HG03378 (cell line): ENCODE data around the gene EPSTI1.

Source experiments
- ATAC-seq: cut with Tn5 transposase; IDR thresholded peaks from one replicate; pipeline ENCODE4 v1.9.1; 2021; ENCODE audit warnings: mild to moderate bottlenecking, moderate library complexity; ENCODE audit not compliant: unreplicated experiment

EPSTI1 gene

DNA sequence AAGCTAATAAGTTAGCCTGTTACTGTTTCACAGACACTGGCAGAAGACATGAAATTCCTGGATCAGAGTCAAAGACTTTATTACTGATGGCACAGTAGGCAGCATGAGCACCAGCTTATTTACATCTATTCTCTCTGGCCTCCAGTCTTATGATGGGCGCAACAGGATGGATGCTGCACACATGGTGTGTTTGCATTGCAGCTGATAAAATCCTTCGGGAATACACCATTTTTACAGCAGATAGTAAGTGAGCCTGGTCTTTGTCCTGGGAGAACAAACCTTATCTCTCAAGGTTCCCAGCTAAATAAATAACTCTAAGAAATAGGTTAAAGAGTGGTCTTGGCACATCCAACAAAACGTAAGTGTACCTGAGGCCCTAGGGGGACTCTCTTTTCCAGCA is 16.0 kb downstream of the EPSTI1 start:
- ATAC-seq = no peak

DNA sequence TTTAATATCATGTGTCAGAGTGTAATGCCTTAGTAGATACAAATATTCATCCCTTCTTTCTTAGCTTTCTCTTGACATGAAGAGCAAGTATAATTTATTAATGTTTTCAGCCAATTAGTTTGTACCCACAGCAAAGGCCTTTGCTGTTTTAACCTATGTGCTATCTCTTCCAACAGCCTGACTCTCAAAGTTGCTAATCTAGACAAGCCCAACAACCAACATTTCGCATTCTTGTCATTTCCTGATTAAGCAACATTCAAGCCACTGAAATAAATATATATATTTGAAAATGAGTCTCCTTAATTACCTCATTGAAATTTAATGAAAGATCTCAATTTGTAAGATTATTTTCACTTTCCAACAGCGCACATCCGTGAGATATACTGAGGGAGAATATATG is 18.5 kb downstream of the EPSTI1 start:
- ATAC-seq = no peak

DNA sequence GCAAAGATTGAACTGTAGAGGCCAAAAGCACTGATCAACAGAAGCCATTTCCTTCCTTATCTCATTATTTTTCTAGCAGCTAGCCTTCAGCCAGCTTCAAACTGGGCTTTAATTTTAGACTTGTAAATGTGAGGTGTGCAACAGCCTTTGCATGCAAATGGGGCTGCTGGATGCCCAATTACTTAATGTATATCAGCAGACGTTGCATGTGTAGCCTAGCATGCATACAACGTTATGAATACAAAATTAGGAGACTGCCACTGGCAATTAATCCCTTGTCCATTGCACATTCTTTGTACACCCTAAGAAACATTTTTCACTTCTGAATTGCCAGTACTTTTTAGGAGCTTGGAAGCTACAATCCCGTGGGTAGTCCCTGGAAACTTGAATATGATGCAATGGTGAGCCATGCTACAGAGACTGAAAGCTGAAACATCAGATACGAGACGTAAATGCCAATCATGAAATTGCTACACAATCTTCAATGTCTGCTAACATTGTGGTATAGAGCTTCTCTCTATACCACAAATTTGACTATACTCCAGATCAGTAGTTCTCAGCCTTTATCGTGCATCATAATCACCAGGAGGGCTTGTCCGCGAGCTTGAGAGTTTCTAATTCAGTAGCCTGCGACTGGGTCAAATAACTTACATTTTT is 20.2 kb downstream of the EPSTI1 start:
- ATAC-seq = no peak

DNA sequence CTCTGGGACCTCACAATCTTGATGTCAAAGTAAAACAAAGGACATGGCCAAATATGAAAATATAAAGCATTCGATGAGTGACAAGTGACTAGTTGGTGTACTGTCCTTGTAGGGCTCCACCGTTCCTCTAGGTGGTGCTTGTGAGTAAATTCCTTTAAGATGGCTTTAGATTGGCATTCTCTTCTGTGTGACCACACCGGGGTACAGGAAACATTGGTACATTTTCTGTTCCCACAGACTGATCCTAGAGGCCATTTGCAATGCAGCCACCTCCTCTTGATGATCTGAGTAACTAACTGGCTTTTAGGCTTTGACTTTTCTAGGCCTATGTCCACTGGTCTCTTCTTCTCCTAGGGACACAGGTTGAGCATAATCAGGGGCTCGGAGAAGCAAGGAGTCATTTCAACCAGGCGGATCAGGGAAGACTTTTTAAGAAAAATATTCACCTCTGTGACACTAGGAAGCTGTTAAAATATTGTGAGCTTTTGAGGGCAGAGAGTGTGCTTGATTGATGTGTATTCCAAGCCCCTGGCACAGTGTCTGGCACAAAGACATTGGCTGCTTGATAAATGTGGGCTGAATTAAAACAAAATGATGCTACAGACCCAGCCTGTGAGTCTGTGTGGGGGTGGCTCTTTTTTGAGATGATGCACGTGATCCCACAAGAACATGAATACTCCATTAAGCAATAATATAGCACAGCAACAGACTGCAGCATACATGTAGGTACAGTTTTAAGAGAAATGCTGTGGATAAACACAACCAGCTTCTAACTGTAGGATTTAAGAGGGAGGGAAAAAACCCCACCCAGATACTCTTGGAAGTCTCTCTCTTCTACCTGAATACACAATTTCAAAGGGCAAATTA is 21.0 kb downstream of the EPSTI1 start:
- peak; percentile 70 for ATAC-seq

DNA sequence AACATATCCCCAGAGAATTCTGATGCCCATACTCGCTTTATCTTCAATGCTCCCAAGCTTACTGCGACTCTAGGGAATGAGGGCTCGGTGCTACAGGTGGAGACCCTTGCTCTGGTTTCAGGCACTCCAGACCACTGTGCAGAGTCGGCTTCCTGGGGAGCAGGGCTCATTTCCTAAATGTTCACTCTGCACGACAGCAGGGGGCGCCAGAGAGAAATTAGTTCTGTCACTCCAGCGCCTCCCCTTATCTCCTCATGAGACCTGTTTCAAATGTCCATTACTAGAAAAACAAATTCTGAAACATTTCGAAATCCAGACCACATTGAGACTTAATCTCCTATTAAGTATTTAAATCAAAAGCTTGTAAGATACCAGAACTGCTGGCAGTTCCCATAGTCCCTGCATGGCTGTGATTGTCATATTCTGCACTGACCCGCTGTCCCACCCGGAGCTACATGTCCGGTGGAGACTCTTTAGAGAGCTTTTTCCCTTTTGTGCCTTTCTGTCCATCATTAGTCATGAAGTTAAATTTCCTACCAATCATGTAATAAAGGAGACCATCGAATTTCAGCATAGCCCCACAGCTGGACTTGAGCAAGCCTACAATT is 22.4 kb downstream of the EPSTI1 start:
- peak; percentile 43 for ATAC-seq

DNA sequence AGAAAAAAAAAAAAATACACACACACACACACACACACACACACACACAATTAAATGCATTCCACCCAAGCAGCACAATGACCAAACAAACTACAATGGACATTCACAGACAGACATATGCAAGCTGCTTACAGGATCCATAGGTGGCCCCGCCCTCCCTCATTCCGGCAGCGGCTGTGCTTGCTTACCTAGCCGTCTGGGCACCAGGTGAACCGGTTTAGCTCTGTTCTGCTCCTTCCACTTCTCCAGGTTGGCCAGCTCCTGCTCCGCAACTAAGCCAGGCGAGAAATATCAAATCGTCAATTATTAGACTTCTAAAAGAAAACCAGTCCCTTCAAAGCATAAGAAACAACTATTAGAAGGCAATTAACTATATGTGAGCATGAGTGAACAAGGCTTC is 23.1 kb downstream of the EPSTI1 start:
- ATAC-seq = no peak

DNA sequence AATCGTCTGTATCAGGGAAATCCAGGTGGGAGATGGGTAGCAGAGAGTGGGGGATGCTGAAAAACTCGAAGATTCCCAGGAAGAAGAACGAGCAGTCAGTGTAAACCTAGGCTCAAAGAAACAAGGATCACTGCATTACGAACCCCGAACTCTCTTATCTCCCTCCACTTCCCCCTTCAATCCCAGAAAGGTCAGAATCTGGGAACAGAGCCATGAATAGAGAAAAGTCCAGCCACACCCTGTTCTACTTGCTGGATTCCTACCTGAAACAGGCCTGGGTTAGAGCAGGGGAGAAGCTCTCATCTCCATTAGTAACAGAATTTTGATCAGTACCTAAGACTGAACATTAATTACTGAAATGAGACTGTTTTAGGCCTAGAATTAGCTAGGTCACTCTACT is 24.4 kb downstream of the EPSTI1 start:
- ATAC-seq = no peak

DNA sequence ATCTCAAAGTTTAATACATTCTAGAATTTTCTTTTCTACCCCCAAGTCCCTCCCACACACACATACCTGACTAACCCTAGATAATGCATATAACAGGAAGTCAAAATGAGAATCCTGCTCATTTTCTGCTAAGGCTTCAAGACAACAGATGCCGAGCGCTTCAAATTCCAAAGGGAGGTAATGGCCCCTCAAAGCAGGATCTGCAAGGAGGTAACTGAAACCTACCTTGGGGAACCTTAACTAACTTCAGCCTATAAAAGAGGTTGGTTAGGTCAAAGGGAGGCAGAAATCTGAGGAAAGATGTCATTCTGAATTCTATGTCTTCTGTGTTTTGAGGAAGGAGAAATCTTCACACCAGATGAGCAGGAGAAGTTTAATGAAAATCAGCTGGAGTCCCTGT is 26.8 kb downstream of the EPSTI1 start:
- no peak for ATAC-seq

DNA sequence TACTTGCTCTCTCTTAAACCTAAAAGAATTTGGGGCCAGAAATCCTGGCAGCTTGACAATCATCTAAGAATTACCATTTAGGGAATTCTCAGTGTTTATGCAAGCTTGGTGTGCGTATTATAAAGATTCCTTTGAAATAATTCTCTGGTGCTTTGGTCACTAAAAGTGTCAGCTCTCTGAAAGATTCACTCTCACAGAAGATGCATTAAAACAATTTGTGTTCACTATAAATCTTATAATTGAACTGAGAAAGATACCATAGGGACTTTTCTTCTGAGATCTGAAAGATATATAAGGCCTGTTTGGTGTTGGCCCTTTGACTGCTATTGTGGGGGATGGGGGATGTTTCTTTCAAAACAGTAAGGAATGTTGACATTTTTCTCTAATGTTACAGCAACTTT is 27.3 kb downstream of the EPSTI1 start:
- no peak for ATAC-seq

DNA sequence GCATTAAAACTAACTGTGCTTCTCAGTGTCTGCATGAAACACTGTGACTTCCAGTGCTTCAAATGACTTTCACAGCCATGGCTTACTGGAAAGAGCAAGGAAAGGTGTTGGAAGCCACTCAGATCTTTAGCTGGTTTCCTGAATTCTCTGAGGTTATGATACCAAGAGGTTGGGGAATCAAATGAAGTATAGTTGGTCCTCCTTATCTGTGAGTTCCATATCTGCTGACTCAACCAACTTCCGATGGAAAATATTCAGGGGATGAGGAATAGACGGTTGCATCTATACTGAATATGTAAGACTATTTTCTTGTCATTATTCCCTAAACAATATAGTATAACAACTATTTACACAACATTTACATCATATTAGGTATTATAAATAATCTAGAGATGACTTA is 32.4 kb downstream of the EPSTI1 start:
- ATAC-seq = no peak

DNA sequence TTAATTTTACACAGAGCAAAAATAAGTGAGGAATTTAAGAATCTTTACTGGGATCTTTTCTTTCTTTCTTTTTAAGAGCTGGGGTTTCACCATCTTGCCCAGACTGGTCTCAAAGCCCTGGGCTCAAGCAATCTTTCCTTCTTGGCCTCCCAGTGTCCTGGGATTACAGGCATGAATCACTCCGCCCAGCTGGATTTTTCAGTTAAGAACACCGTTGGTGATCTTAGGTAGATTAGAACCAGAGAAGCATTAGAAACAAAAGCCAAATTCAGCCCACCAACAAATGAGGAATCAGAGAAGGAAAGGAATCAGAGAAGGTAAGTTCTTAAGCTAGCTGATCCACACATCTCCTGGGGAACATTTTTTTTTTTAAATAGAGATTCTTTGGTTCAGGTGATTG is 34.2 kb downstream of the EPSTI1 start:
- ATAC-seq = no peak

DNA sequence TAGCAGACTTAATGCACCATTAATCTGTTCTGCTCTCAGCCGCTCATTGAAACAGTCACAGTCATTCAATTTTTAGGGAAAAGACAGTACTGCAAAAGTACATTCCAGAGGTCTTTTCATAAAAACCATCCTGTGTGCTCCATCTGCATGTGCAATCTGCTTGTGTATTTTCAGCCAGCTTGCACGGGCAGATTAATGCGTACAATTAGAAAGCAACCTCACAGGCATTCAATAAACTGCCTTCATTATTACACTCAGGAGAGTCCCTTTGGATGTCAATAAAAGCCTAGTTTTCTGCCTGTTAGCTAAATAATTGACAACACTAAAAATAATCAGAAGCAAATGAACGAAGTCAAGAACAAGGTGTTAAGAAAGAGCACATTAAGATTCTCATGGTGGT is 41.9 kb downstream of the EPSTI1 start:
- ATAC-seq = no peak

DNA sequence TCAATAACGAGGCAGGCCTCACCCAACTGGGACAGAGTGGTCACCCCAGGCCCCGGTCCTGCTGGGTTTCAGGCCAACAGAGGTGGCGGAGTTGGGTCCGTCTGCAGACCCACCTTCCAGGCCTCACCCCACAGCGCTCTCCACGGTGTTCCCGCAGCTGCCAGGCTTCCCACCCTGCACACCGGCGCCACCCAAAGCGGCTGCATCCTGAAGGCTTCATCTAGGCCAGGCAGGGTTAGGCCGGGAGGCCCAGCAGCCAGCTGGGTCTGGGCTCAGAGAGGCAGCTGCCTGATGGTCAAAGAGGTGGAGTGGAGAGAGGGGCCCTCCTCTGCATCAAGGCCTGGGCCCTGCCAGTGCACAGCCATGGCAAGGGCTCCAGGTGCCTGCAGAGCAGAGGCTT is 44.1 kb downstream of the EPSTI1 start:
- no peak for ATAC-seq

DNA sequence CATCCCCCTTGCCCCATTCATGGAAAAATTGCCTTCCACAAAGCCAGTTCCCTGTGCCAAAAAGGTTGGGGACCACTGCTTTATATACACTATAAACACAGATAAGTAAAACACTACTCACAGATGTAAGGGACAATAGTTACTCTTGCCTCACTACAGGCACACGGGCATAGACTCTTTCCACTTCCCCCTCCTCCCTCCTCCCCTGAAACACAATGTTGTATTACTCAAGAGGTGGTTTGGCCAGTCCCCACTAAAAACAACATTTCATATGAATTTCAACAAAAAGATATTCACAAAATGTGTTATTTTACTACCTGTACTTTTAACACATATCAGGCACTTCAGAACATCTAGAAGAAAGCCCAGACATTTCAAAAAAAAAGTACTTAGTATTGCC is 45.1 kb downstream of the EPSTI1 start:
- ATAC-seq = no peak

DNA sequence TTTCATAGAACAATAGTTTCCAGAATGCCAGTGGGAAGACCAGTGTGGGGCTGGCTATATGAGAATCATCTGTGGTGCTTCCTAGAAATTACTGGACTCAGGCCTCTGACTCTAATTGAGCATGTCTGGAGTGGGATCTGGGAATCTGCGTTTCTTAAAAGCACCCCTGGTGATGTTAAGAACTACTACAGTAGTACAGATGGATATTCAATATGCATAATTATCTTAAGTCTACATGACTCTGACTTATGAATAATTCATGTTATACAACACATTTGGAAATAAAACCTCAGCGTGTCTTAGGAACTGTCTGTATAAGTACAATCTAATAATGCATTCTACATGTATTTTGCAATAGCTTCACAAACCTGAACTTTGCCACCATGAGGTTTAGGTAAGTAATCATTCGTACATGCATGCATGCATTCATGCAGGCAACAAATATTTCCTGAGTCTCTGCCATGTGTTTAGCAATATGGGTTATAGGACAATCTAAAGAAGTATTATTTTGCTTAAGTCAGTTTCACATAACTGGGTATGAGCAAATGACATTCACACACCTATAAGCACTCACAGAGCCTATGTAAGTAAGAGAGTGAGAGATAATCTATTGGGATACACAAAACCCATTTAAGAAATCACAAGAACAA is 62.0 kb downstream of the EPSTI1 start:
- ATAC-seq = no peak

DNA sequence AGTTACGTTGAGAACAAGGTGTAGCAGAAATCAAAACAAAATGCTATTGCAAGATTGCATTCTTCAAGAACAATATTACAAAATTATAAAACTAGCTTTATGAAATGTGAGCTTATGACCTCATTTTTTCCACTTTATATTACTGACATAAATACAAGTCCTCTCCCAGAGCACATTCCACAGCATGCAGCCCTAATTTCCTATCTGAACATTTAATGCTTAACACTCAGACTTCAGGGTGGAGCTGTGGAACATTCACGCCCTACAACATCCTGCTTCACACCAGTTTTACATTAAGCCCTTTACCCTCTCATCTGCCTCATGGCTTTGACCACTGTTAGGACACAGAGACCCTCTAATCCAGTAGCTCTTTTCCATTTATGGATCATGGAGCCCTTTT is 65.5 kb downstream of the EPSTI1 start:
- ATAC-seq = no peak

DNA sequence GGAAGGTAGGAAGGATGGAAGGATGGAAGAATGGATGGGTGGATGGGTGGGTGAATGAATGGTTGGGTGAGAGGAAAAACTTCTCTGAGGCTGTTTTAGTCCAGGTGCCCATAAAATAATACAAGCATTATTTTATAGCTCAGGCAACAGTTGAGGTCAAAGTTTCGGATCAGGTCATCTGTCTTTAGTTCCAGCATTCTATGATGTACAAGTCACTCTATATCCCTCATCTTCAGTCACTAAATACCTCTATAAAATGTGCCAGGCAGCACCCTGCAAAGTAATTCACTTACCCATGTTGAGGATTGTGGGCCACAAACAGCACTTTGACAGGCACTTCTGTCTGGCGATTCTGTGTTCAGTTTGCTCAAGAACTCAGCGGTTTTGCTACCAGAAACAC is 66.0 kb downstream of the EPSTI1 start:
- ATAC-seq = no peak

DNA sequence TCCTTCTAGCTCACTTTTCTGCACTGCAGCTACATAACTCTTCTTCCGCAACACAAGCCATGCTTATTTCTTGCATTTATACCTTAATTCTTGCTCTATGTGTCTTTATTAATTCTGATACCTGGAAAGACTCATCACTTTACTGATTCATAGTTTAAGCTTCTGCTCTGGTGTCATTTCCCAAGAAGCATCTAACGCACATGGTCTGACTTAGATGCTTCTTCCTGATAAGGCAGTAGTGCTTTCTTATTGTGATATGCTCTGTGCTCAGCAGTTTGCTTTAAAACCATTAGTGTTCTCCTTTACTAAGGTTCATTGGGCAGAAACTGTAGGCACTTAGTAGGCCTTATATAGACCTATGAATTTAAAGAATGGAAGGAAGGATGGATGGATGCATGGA is 66.4 kb downstream of the EPSTI1 start:
- ATAC-seq = no peak

DNA sequence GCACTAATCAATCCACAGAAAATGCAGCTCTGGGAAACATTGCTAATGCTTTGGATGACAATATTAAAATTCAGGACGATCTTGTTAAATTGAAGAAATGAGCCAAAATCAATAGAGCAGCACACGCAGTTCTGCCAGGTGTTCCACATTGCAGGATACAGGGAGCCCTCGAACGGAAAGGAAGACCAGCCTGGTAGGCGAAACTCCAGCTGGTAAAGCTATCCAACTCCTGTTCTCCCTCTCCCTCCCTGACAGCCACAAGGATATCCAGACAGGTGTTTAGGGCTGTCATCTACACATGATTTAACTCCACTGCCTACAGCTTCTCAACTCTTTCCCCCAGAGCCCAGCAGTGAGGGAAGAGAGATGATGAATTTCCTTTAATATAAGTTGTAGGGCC is 67.7 kb downstream of the EPSTI1 start:
- ATAC-seq = no peak

DNA sequence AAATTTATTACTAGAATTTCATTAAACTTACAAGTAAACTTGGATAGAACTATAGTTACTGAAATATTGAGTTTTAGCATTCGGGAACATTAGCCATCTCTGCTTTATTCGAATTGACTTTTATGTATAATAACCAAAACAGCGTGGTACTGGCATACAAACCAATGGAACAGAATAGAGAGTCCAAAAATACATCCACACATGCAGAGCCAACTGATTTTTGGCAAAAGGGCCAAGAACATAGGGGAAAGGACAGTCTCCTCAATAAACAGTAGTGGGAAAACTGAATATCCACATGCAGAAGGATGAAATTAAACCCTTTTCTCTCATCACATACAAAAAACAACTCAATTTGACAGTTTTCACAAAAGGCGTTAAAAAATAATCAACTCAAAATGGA is 84.3 kb downstream of the EPSTI1 start:
- ATAC-seq = no peak

DNA sequence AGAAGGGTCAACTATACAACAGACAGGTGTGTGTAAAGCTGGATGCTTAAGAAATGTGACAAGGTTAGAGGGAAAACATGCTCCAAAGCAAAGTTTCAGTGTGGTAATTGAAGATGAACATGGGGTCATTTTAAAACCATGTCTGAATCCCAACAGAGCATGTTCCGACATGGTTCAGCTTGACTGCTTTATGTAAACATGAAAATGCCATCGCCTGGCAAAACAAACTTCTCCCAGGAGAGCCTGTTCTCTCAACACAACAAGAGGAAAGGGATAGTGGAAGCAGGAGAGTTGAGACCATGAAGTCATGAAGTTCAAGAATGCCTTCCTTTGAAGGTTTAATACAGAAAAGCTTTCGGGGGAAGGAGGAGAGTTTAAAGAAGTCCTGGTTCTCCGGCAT is 85.8 kb downstream of the EPSTI1 start:
- no peak for ATAC-seq

DNA sequence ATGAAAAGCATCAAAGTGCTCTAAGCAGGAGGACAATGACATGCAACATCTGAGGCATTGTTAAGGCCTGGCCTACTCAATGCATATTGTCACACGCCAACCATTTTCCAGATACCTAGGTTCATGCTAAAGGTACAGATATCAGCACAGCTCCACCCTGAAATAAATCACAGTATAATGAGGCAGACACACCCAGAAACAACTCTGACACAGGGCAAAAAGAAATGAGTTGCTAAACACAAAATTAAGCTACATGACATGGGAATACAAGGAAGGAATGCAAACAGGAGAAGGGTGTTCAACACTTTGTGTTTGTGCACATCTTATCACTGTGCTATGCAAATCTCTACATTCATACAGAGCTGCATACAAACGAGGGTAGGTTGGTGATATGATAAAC is 86.5 kb downstream of the EPSTI1 start:
- no peak for ATAC-seq
